SK-N-SH (cell line): ENCODE results near the gene SLC16A5.
"Not testable (repeated sequence)": the region's sequence is repeated elsewhere in the genome, so short reads cannot be mapped to it uniquely, and the experiment has no call there.

Experiments used
- CTCF ChIP-seq: fragments of 200-600 bp; sonication (generic); IDR thresholded peaks from 2 replicates; pipeline ENCODE4 v1.6.1; 2017; ENCODE audit warnings: antibody characterized with exemption, mild to moderate bottlenecking, moderate library complexity
- EP300 ChIP-seq, 2 experiments: IDR thresholded peaks; 2 replicates each; pipeline versions ENCODE4 v1.4.0 to v1.6.1; 2012; ENCODE audit warnings: borderline replicate concordance in 1 of 2, low read depth in 1 of 2, low read length in 1 of 2
- FOXM1 ChIP-seq: IDR thresholded peaks from 2 replicates; pipeline ENCODE4 v1.4.0; 2012; ENCODE audit warnings: low read depth, mild to moderate bottlenecking
- MAX ChIP-seq: IDR thresholded peaks from 2 replicates; pipeline ENCODE4 v1.4.0; 2012; ENCODE audit warnings: low read depth
- MEF2A ChIP-seq: IDR thresholded peaks from 2 replicates; pipeline ENCODE4 v1.4.0; 2012; ENCODE audit warnings: low read depth, borderline replicate concordance
- MXI1 ChIP-seq: IDR thresholded peaks from 2 replicates; pipeline ENCODE4 v1.6.1; 2012; ENCODE audit warnings: mild to moderate bottlenecking, low read depth, low read length, improper control_type of control experiment
- NRF1 ChIP-seq: IDR thresholded peaks from 2 replicates; pipeline ENCODE4 v1.6.1; 2012; ENCODE audit warnings: low read depth, mild to moderate bottlenecking, low read length
- RAD21 ChIP-seq: IDR thresholded peaks from 2 replicates; pipeline ENCODE4 v1.6.1; 2012; ENCODE audit warnings: mild to moderate bottlenecking, low read length
- RXRA ChIP-seq: IDR thresholded peaks from 2 replicates; pipeline ENCODE4 v1.4.0; 2012; ENCODE audit warnings: low read depth, mild to moderate bottlenecking, borderline replicate concordance
- SMC3 ChIP-seq: IDR thresholded peaks from 2 replicates; pipeline ENCODE4 v1.6.1; 2012; ENCODE audit warnings: low read depth, low read length, improper control_type of control experiment
- TAF1 ChIP-seq: IDR thresholded peaks from 2 replicates; pipeline ENCODE4 v1.6.1; 2012; ENCODE audit warnings: low read depth, mild to moderate bottlenecking, low read length, moderate library complexity, borderline replicate concordance
- TF ChIP-seq, protein P1 (sequence below): IDR thresholded peaks from 2 replicates; pipeline ENCODE4 v1.6.1; 2012; ENCODE audit warnings: mild to moderate bottlenecking, low read depth, low read length, moderate library complexity

GRCh38 chr17:75127936-75128335 is 40.2 kb downstream of the SLC16A5 start:
- TF ChIP-seq, protein P1, sequence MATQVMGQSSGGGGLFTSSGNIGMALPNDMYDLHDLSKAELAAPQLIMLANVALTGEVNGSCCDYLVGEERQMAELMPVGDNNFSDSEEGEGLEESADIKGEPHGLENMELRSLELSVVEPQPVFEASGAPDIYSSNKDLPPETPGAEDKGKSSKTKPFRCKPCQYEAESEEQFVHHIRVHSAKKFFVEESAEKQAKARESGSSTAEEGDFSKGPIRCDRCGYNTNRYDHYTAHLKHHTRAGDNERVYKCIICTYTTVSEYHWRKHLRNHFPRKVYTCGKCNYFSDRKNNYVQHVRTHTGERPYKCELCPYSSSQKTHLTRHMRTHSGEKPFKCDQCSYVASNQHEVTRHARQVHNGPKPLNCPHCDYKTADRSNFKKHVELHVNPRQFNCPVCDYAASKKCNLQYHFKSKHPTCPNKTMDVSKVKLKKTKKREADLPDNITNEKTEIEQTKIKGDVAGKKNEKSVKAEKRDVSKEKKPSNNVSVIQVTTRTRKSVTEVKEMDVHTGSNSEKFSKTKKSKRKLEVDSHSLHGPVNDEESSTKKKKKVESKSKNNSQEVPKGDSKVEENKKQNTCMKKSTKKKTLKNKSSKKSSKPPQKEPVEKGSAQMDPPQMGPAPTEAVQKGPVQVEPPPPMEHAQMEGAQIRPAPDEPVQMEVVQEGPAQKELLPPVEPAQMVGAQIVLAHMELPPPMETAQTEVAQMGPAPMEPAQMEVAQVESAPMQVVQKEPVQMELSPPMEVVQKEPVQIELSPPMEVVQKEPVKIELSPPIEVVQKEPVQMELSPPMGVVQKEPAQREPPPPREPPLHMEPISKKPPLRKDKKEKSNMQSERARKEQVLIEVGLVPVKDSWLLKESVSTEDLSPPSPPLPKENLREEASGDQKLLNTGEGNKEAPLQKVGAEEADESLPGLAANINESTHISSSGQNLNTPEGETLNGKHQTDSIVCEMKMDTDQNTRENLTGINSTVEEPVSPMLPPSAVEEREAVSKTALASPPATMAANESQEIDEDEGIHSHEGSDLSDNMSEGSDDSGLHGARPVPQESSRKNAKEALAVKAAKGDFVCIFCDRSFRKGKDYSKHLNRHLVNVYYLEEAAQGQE, result not testable (repeated sequence)
- TF ChIP-seq MXI1; CTCF; TAF1; EP300 (IDR thresholded peaks at IDR 0.05; ENCODE audit: borderline replicate concordance in 1 of 2, low read depth in 1 of 2, low read length in 1 of 2); RAD21; RXRA; MEF2A; FOXM1; MAX; NRF1; SMC3: not testable (repeated sequence)
